ENCODE measurements around the gene ASIC3.

The ASIC3 gene

DNA sequence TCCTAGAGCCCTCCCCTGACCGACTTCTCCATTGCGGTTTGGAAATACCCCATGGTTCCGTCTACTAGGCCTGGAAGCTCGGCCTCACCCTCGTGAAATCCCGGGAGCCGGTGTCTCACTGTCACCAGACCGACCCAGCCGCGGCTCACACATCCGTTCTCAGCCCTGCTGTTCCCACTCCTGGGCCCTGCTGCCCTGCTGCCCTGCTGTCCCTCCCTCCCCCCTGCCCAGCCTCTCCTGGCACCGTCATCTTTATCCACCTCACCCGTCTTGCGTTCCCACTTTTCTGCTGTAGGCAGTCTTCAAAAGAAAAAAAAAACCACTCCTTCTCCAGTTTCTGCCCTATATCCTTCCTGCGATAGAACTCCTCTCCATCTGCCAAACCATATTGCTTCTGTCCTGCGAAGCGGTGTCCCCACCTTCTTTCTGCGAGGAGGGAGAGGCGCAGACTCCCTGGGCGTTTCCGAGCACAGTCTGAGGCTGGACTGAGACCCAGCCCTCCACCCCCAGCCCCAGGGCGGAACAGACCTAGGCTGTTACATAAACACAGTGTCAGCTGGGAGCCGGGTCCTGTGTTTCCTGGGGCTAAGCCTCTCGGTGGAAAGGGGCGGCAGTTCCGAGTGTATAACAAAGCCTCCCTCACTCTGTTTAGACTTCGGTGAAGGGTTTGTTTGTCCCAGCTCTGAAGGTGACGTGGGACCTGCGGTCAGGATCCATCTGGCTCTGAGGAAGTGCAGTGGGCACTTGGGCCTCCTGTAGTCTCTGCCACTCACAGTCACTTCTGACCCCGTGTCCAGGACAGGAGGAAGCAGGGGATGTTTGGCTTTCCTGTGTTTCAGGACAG lies 40.7 kb downstream of the ASIC3 start:
- no peak for DNase-seq

DNA sequence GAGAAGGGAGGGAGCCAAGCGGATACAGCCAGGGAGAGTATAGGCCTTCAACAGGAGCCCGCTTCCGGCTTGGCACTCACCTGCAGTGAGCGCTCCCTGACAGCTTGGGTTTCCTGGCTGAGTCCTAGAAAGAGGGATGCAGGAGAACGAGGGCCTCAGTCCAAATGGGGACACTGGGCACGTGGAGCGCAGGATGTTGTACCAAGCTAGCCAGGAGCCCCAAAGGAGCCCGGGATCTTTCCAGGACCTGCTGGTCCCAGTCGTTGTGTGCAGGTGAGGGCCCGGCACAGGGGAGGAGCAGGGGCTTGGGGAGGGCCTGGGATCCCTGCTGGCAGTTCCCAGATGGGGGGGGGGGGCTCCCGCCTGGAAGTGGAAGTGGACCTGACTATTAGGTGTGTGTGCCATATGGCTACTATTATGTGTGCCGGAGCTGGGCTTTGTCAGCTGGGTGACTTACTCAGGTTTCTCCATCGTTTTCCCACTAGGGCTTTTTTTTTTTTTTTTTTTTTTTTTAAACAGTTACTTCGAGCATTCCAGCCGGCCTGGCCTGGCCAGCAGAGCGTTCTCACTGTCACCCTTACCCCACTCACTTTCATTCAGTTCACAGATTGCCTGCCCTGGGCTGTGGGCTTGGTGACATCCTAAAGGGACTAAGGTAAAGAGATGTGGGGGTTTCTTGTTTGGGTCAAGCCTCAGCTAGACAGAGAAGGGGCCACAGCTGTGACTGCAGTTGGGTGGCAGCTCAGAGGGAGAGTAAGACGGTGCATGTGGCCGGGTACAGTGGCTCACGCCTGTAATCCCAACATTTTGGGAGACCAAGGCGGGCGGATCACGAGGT lies 41.8 kb downstream of the ASIC3 start:
- DNase-seq: no peak

DNA sequence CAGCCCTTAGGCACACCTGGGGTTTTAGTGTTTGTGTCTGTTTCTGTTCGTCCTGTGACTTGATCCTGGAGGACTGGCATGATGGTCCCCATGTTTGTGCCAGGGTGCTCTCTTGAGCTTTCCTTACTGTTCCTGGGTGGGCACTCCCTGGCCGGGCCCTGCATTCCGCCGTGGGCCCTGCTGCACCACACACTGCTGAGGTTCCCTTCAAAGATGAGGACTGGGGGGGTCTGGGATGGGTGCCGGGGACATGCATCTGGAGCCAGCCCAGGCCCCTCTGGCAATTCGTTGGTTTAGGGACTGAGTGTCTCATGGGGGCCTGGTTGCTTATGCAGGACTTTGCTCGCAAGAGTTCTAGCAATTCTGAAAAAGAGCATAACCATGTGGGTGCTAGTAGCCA lies 42.7 kb downstream of the ASIC3 start:
- no peak for DNase-seq

- DNase-seq: no peak
Measured at GRCh38 chr7:151091431-151091830, 43.1 kb downstream of the ASIC3 start.

GRCh38 chr7:151091988-151092387 lies 43.7 kb downstream of the ASIC3 start:
- DNase-seq: no peak

- DNase-seq: no peak
Measured at GRCh38 chr7:151093748-151094147, 45.4 kb downstream of the ASIC3 start.

GRCh38 chr7:151094675-151095074 lies 46.3 kb downstream of the ASIC3 start:
- DNase-seq: no peak

- DNase-seq: no peak
Measured at GRCh38 chr7:151095123-151095797, 46.9 kb downstream of the ASIC3 start.

GRCh38 chr7:151095828-151096475 lies 47.6 kb downstream of the ASIC3 start:
- no peak for DNase-seq

GRCh38 chr7:151099486-151100211 lies 51.3 kb downstream of the ASIC3 start:
- no peak for DNase-seq

DNA sequence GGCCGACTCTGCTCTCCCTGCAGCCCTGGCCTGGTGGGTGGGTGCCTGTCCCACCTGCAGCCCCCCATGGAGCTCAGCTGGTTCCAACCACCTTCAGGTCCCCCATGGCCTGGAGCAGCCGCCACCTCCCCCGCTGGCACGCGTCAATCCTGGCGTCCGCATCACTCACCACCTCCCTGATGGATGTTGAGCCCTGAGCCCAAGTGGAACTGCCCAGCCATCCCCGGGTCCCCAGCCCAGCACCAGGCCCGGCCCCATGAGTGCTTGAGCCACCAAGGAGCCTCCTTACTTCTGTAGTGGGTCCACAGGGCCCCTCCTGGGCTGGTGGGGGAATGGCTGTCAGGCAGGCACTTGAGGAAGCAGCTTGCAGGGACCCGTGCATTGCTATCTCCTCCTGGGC lies 52.6 kb downstream of the ASIC3 start:
- DNase-seq: no peak

DNA sequence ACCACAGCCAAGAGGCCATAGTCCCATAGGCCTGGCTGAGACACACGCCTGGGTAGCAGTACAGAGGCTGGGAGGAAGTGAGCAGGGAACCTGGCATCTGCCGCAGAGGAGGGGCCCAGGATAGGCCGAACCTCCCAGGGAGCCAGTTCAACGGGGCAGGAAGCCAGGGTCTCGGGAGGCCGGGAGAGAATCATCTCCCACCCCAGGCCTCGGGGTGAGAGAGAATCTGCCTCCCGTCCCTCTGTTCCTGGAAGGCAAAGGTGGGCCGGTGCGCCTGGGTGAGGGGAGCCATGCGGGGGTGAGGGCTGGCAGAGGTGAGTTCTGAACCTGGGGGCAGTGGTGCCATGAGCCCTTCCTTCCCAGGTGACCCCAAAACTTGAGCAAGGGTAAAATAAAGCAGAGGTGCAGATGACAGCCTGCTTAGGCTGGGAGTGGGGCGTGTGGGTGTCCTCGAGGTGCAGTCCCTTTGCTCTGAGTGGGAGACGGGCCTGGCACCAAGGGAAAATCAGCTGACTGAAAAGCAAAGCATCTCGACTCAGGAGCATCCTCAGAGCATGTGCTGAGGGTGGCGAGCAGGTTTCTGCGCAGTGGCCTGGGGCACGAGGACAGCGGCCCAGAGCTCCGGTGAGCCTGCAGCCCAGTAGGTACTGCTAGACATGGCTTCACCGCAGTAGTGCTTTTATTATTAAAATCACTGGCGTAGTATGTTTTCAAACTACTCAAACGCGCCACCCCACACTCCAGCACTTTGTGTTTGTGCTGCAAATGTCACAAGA lies 53.5 kb downstream of the ASIC3 start:
- DNase-seq: no peak

All from activated naive CD4-positive, alpha-beta T cell treated with Interleukin-2 at 50 U/mL for 16 hours (primary cell).